ENCODE results near the gene ZNF26. TPM values are rescaled to one million over a fixed set of nuclear protein-coding genes. Genes with fewer than 3 reads are reported as not detected.

The ZNF26 gene
- total and polyA plus RNA-seq, 4 experiments from 2014 or later: 13.7 to 28.2 (median 20.7) TPM

DNA sequence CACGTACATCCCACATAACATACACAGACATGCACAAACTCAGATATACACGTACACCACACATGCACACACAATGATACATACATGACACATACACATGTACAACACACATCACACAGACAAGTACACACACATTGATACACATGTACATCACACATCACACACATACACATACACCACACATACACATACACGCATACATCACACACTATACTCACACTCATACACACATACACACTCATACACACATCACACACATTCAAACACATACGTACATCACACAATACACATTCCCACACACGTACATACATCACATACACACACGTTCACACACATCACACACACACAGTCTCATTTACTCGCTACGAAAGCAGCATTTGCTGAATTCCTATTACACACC is 34.5 kb upstream of the ZNF26 start:
- no peak for DNase-seq
- no peak overlapping the region for H3K27ac Mint-ChIP-seq
- H3K9me3 Mint-ChIP-seq: peaks cover 0 to 27% (median 19%) of the 10 kb centered on the region in 8 donors
- no peaks in the 10 kb centered on the region for H3K27me3 Mint-ChIP-seq
- POLR2A ChIA-PET (ENCODE audit: partially characterized antibody): no interaction called here
- CTCF ChIA-PET (ENCODE audit: partially characterized antibody): no interaction called here
- H3K36me3 ChIP-seq (ENCODE audit: insufficient read depth, low read length): no peaks in the 10 kb centered on the region
- H3K36me3 Mint-ChIP-seq: peaks cover 36% of the 10 kb centered on the region in 2 donors
- no peak overlapping the region for H3K27ac ChIP-seq (ENCODE audit: low read depth, low read length)
- no peak overlapping the region for H3K4me3 Mint-ChIP-seq
- peaks cover 13% of the 10 kb centered on the region for H3K4me1 ChIP-seq (ENCODE audit: insufficient read depth, low read length)
- H3K4me3 ChIP-seq (ENCODE audit: low read length in 2 of 2): no peak overlapping the region
- intact Hi-C loops (cut with micrococcal nuclease): no loop called here
- peaks cover 3 to 18% of the 10 kb centered on the region in 2 donors for H3K9me3 ChIP-seq (ENCODE audit: control insufficient read depth in 1 of 2, low read length in 2 of 2)
- H3K27me3 ChIP-seq (ENCODE audit: insufficient read depth, low read length): no peaks in the 10 kb centered on the region
- peaks cover 15 to 33% (median 23%) of the 10 kb centered on the region in 4 donors for H3K4me1 Mint-ChIP-seq

GRCh38 chr12:132952371-132953162 is 33.6 kb upstream of the ZNF26 start:
- POLR2A ChIA-PET (ENCODE audit: partially characterized antibody): no interaction called here
- H3K4me3 Mint-ChIP-seq: peak overlapping the region in 1 of 8 donors; percentile 40
- no peak overlapping the region for H3K27ac ChIP-seq (ENCODE audit: low read depth, low read length)
- H3K4me3 ChIP-seq (ENCODE audit: low read length in 2 of 2): no peak overlapping the region
- no peak for DNase-seq
- peaks cover 17 to 40% (median 28%) of the 10 kb centered on the region in 4 donors for H3K4me1 Mint-ChIP-seq
- no peaks in the 10 kb centered on the region for H3K36me3 ChIP-seq (ENCODE audit: insufficient read depth, low read length)
- CTCF ChIA-PET (ENCODE audit: partially characterized antibody): interaction anchor here (1.0 kb wide), 1 partner anchor 33 kb away, joined by 3 read pairs; no protein-coding TSS in a partner anchor
- H3K9me3 Mint-ChIP-seq: peaks cover 0 to 24% (median 16%) of the 10 kb centered on the region in 8 donors
- H3K36me3 Mint-ChIP-seq: peaks cover 30 to 36% of the 10 kb centered on the region in 2 donors
- H3K27me3 ChIP-seq (ENCODE audit: insufficient read depth, low read length): no peaks in the 10 kb centered on the region
- H3K9me3 ChIP-seq (ENCODE audit: control insufficient read depth in 1 of 2, low read length in 2 of 2): peaks cover 3 to 18% of the 10 kb centered on the region in 2 donors
- peaks cover 13% of the 10 kb centered on the region for H3K4me1 ChIP-seq (ENCODE audit: insufficient read depth, low read length)
- no peak overlapping the region for H3K27ac Mint-ChIP-seq
- H3K27me3 Mint-ChIP-seq: no peaks in the 10 kb centered on the region
- intact Hi-C loops (cut with micrococcal nuclease): no loop called here

DNA sequence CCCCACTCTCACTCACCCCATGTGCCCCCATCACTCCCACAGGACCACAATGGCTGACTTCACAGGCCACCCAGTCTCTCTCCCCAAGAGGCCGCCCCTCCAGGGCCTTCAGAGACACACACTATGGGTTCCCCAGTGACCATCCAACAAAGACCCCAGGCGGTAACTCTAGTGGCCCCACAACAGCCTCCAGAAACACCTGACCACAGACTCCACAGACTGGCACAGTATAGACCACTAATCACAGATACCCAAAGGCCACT is 33.1 kb upstream of the ZNF26 start:
- Histone ChIP-seq H3K27ac (ENCODE audit: low read depth, low read length) (no peak overlapping the region), H3K36me3 (ENCODE audit: insufficient read depth, low read length) (no peaks in the 10 kb centered on the region), H3K4me1 (ENCODE audit: insufficient read depth, low read length) (peaks cover 13% of the 10 kb centered on the region), H3K9me3 (ENCODE audit: control insufficient read depth in 1 of 2, low read length in 2 of 2) (peaks cover 3 to 18% of the 10 kb centered on the region in 2 donors), H3K27me3 (ENCODE audit: insufficient read depth, low read length) (no peaks in the 10 kb centered on the region), H3K4me3 (ENCODE audit: low read length in 2 of 2) (no peak overlapping the region)
- intact Hi-C loops (cut with micrococcal nuclease): no loop called here
- Mint-ChIP-seq H3K36me3 (peaks cover 27 to 34% of the 10 kb centered on the region in 2 donors), H3K27me3 (no peaks in the 10 kb centered on the region), H3K4me3 (peak overlapping the region in 2 of 8 donors; percentile 40 to 52), H3K27ac (peak overlapping the region in 3 of 7 donors; percentile 6 to 48 (median 29)), H3K4me1 (peaks cover 17 to 40% (median 28%) of the 10 kb centered on the region in 4 donors), H3K9me3 (peaks cover 0 to 21% (median 13%) of the 10 kb centered on the region in 8 donors)
- CTCF ChIA-PET (ENCODE audit: partially characterized antibody): interaction anchor here (0.6 to 1.0 kb wide), 2 partner anchors 17 to 32 kb away, joined by 3 read pairs; no protein-coding TSS in a partner anchor
- POLR2A ChIA-PET (ENCODE audit: partially characterized antibody): no interaction called here
- no peak for DNase-seq

- CTCF ChIA-PET (ENCODE audit: partially characterized antibody): interaction anchor here (0.6 to 1.0 kb wide), 2 partner anchors 16 to 31 kb away, joined by 3 read pairs; no protein-coding TSS in a partner anchor
- Mint-ChIP-seq H3K9me3 (peaks cover 0 to 16% (median 9%) of the 10 kb centered on the region in 8 donors), H3K27ac (peak overlapping the region in 6 of 7 donors; percentile 7 to 67 (median 51)), H3K4me3 (peak overlapping the region in 5 of 8 donors; percentile 1 to 68 (median 29)), H3K36me3 (peaks cover 20 to 30% of the 10 kb centered on the region in 2 donors), H3K4me1 (peaks cover 17 to 40% (median 28%) of the 10 kb centered on the region in 4 donors), H3K27me3 (no peaks in the 10 kb centered on the region)
- Histone ChIP-seq H3K9me3 (ENCODE audit: control insufficient read depth in 1 of 2, low read length in 2 of 2) (peaks cover 3 to 12% of the 10 kb centered on the region in 2 donors), H3K4me1 (ENCODE audit: insufficient read depth, low read length) (peaks cover 13% of the 10 kb centered on the region), H3K36me3 (ENCODE audit: insufficient read depth, low read length) (no peaks in the 10 kb centered on the region), H3K4me3 (ENCODE audit: low read length in 2 of 2) (no peak overlapping the region), H3K27ac (ENCODE audit: low read depth, low read length) (no peak overlapping the region), H3K27me3 (ENCODE audit: insufficient read depth, low read length) (no peaks in the 10 kb centered on the region)
- POLR2A ChIA-PET (ENCODE audit: partially characterized antibody): no interaction called here
- DNase-seq: no peak
- intact Hi-C loops (cut with micrococcal nuclease): no loop called here
Observed at GRCh38 chr12:132953771-132954170, 32.4 kb upstream of the ZNF26 start.

GRCh38 chr12:132954471-132955048 is 31.6 kb upstream of the ZNF26 start:
- peaks cover 12 to 23% of the 10 kb centered on the region in 2 donors for H3K36me3 Mint-ChIP-seq
- H3K27ac ChIP-seq (ENCODE audit: low read depth, low read length): no peak overlapping the region
- peaks cover 13% of the 10 kb centered on the region for H3K4me1 ChIP-seq (ENCODE audit: insufficient read depth, low read length)
- H3K36me3 ChIP-seq (ENCODE audit: insufficient read depth, low read length): no peaks in the 10 kb centered on the region
- ChIA-PET POLR2A (ENCODE audit: partially characterized antibody) (interaction anchor here (2.5 kb wide), 1 partner anchor 32 kb away, joined by 19 read pairs; the partner anchor contains the start of gene ZNF26), CTCF (ENCODE audit: partially characterized antibody) (interaction anchor here (0.8 to 1.3 kb wide), 2 partner anchors 28 to 47 kb away, joined by 3 to 6 read pairs; no protein-coding TSS in a partner anchor)
- H3K4me3 ChIP-seq (ENCODE audit: low read length in 2 of 2): no peak overlapping the region
- intact Hi-C loops (cut with micrococcal nuclease): no loop called here
- H3K4me3 Mint-ChIP-seq: peak overlapping the region; percentile 80 to 96 (median 90)
- no peaks in the 10 kb centered on the region for H3K27me3 ChIP-seq (ENCODE audit: insufficient read depth, low read length)
- H3K9me3 ChIP-seq (ENCODE audit: control insufficient read depth in 1 of 2, low read length in 2 of 2): peaks cover 3 to 12% of the 10 kb centered on the region in 2 donors
- H3K4me1 Mint-ChIP-seq: peaks cover 18 to 40% (median 28%) of the 10 kb centered on the region in 4 donors
- DNase-seq: no peak
- H3K27me3 Mint-ChIP-seq: no peaks in the 10 kb centered on the region
- peaks cover 0 to 8% (median 2%) of the 10 kb centered on the region in 8 donors for H3K9me3 Mint-ChIP-seq
- H3K27ac Mint-ChIP-seq: peak overlapping the region in 6 of 7 donors; percentile 61 to 87 (median 82)

DNA sequence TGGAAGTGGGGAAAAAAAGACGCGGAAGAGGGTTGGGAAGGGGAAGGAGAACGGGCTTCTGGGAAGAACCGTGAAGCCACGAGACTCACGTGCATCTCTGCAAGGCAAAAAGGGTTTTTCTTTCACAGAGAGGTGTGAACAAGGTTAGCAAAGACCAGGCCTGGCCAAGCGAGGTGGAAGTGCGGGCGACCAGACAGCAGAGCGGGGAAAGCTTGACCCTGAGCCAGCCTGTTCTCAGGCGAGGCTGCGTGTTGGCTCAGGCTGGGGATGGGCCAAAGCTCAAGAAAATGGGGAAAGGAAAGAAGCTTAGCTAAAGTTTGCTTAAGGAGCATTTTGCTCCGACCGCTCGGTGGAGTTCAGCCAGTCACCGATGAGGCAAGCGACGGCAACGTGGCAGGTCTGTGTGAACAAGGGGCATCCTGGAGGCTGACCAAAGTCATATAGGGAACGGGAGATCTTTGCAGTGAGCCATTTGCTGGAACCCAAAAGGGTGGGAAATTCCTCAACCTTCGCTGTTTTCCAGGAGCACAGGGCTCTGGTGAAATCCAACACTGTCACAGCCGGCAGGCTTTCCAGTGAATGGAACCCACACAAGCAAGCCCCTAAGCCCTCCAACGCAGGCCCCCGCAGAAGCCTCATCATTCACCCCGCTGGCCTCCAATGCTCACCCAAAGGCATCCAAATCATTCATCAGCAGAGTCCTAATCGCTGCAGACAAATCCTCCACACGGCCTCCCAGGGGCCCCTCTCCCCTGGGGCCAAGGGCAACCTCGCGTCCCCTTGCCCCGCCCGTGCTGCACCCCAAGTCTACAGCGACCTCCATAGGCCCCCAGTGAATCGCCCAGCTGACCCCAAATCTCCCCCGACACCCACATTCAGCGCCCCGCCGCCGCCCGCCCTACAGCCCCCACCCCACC is 30.8 kb upstream of the ZNF26 start:
- ChIA-PET POLR2A (ENCODE audit: partially characterized antibody) (interaction anchor here (0.7 to 2.5 kb wide), 9 partner anchors 15 to 195 kb away, joined by 3 to 19 read pairs (median 3); partner anchors contain the start of genes CHFR, GOLGA3 and ZNF26), CTCF (ENCODE audit: partially characterized antibody) (interaction anchor here (0.8 to 1.3 kb wide), 2 partner anchors 29 to 48 kb away, joined by 3 to 6 read pairs; no protein-coding TSS in a partner anchor)
- H3K4me1 Mint-ChIP-seq: peaks cover 20 to 40% (median 29%) of the 10 kb centered on the region in 4 donors
- intact Hi-C loops (cut with micrococcal nuclease): loop anchor here (1.0 to 2.0 kb wide), 4 partner anchors 31 to 127 kb away; partner anchors contain the start of genes GOLGA3 and ZNF26
- Histone ChIP-seq H3K9me3 (ENCODE audit: control insufficient read depth in 1 of 2, low read length in 2 of 2) (peaks cover 3 to 8% of the 10 kb centered on the region in 2 donors), H3K27me3 (ENCODE audit: insufficient read depth, low read length) (no peaks in the 10 kb centered on the region), H3K4me3 (ENCODE audit: low read length in 2 of 2) (peak overlapping the region in 1 of 2 donors; percentile 44), H3K36me3 (ENCODE audit: insufficient read depth, low read length) (no peaks in the 10 kb centered on the region), H3K27ac (ENCODE audit: low read depth, low read length) (peak overlapping the region; percentile 81), H3K4me1 (ENCODE audit: insufficient read depth, low read length) (peaks cover 13% of the 10 kb centered on the region)
- H3K27me3 Mint-ChIP-seq: no peaks in the 10 kb centered on the region
- DNase-seq: peak in 1 of 5 donors; percentile 1
- peak overlapping the region; percentile 38 to 87 (median 81) for H3K27ac Mint-ChIP-seq
- H3K9me3 Mint-ChIP-seq: peaks cover 0 to 5% (median 1%) of the 10 kb centered on the region in 8 donors
- peak overlapping the region; percentile 80 to 96 (median 90) for H3K4me3 Mint-ChIP-seq
- H3K36me3 Mint-ChIP-seq: peaks cover 9 to 22% of the 10 kb centered on the region in 2 donors

All from CD4-positive, alpha-beta memory T cell (primary cell).